IMR-90 (cell line): ENCODE results near the gene UBXN1. TPM values are rescaled to one million over a fixed set of nuclear protein-coding genes. Genes with fewer than 3 reads are reported as not detected.
"Not testable (repeated sequence)": the region's sequence is repeated elsewhere in the genome, so short reads cannot be mapped to it uniquely, and the experiment has no call there.

Experiments
- ATAC-seq: fragments of 200-7000 bp; cut with Tn5 transposase; 2 replicates; pipeline ENCODE4 v1.9.1; 2020; ENCODE audit warnings: low read depth, mild to moderate bottlenecking, moderate library complexity
- BruUV-seq: library from RNA; stranded (reverse); fragments of 400-500 nt; replicated peaks from 2 replicates; lab custom pipeline; 2021; lab: Mats Ljungman, UMichigan
- CTCF ChIA-PET: fragments of 300-600 bp; formaldehyde crosslinking; extraction: SDS; loops from one replicate; lab custom pipeline; 2021; ENCODE audit warnings: antibody characterized with exemption; lab: Yijun Ruan, JAX
- POLR2A ChIA-PET: fragments of 300-600 bp; sonication (Branson Sonifier 250); formaldehyde crosslinking; loops from one replicate; lab custom pipeline; 2022; ENCODE audit warnings: antibody characterized with exemption; ENCODE audit not compliant: unreplicated experiment; lab: Charles Lee
- DNase-seq: peaks from one replicate; pipeline ENCODE4 v3.0.0; 2013
- H2AFZ ChIP-seq: replicated peaks from 2 replicates; pipeline ENCODE3; 2013; ENCODE audit warnings: low read length, mild to moderate bottlenecking; ENCODE audit not compliant: poor library complexity
- H2AK5ac ChIP-seq: 2 replicates; pipeline ENCODE4 v1.6.1; 2013; ENCODE audit warnings: low read depth, low read length, inconsistent platforms
- H2AK9ac ChIP-seq: replicated peaks from 2 replicates; pipeline ENCODE3; 2013; ENCODE audit warnings: mild to moderate bottlenecking, low read depth, low read length, moderate library complexity; ENCODE audit not compliant: poor library complexity
- H2BK120ac ChIP-seq: 2 replicates; pipeline ENCODE4 v1.6.1; 2013; ENCODE audit warnings: low read depth, low read length, inconsistent platforms
- H2BK15ac ChIP-seq: 3 replicates; pipeline ENCODE4 v1.6.1; 2013; ENCODE audit warnings: low read depth, low read length, inconsistent platforms
- H2BK20ac ChIP-seq: 2 replicates; pipeline ENCODE4 v1.6.1; 2013; ENCODE audit warnings: low read depth, mild to moderate bottlenecking, inconsistent platforms, low read length, moderate library complexity
- H2BK5ac ChIP-seq: 2 replicates; pipeline ENCODE4 v1.6.1; 2013; ENCODE audit warnings: mild to moderate bottlenecking, low read depth, low read length, inconsistent platforms; ENCODE audit not compliant: poor library complexity, severe bottlenecking
- H3K14ac ChIP-seq: replicated peaks from 2 replicates; pipeline ENCODE4 v1.6.1; 2013; ENCODE audit warnings: low read depth, low read length, inconsistent platforms
- H3K18ac ChIP-seq: 2 replicates; pipeline ENCODE4 v1.6.1; 2013; ENCODE audit warnings: low read depth, low read length, control low read depth
- H3K23ac ChIP-seq: 2 replicates; pipeline ENCODE4 v1.6.1; 2013; ENCODE audit warnings: low read depth, low read length, inconsistent platforms
- H3K27ac ChIP-seq: 2 replicates; pipeline ENCODE4 v1.5.1; 2013; ENCODE audit warnings: mild to moderate bottlenecking, control low read depth, low read length; ENCODE audit not compliant: insufficient read depth
- H3K27me3 ChIP-seq: 2 replicates; pipeline ENCODE4 v1.6.1; 2013; ENCODE audit warnings: low read length; ENCODE audit not compliant: control insufficient read depth, insufficient read depth
- H3K36me3 ChIP-seq: 2 replicates; pipeline ENCODE4 v1.6.1; 2013; ENCODE audit warnings: low read length, mixed read lengths; ENCODE audit not compliant: control insufficient read depth, insufficient read depth
- H3K4ac ChIP-seq: 2 replicates; pipeline ENCODE4 v1.6.1; 2013; ENCODE audit warnings: low read depth, low read length, inconsistent platforms
- H3K4me1 ChIP-seq: 2 replicates; pipeline ENCODE4 v1.6.1; 2013; ENCODE audit warnings: low read length, mixed read lengths; ENCODE audit not compliant: control insufficient read depth, insufficient read depth
- H3K4me2 ChIP-seq: 2 replicates; pipeline ENCODE4 v1.6.1; 2013; ENCODE audit warnings: low read depth, mild to moderate bottlenecking, control low read depth, low read length, moderate library complexity
- H3K4me3 ChIP-seq: 2 replicates; pipeline ENCODE4 v1.5.1; 2013; ENCODE audit warnings: low read depth, mild to moderate bottlenecking, control low read depth, low read length, moderate library complexity; ENCODE audit not compliant: insufficient read depth
- H3K56ac ChIP-seq: 2 replicates; pipeline ENCODE4 v1.6.1; 2013; ENCODE audit warnings: low read length, inconsistent platforms; ENCODE audit not compliant: insufficient read depth; ENCODE audit errors: extremely low read depth
- H3K79me1 ChIP-seq, 2 experiments: 2 replicates each; pipeline ENCODE4 v1.6.1; 2013; ENCODE audit warnings: low read length in 2 of 2, inconsistent platforms in 1 of 2, low read depth in 1 of 2
- H3K9ac ChIP-seq: 2 replicates; pipeline ENCODE4 v1.6.1; 2013; ENCODE audit warnings: low read depth, low read length, control low read depth
- H3K9me1 ChIP-seq: 2 replicates; pipeline ENCODE4 v1.6.1; 2013; ENCODE audit warnings: low read length, inconsistent platforms; ENCODE audit not compliant: insufficient read depth
- H3K9me3 ChIP-seq: 2 replicates; pipeline ENCODE4 v1.6.1; 2013; ENCODE audit warnings: low read length; ENCODE audit not compliant: control insufficient read depth, insufficient read depth
- H4K20me1 ChIP-seq: 2 replicates; pipeline ENCODE4 v1.6.1; 2013; ENCODE audit warnings: low read length, inconsistent platforms; ENCODE audit not compliant: insufficient read depth
- H4K5ac ChIP-seq: 2 replicates; pipeline ENCODE4 v1.6.1; 2013; ENCODE audit warnings: mild to moderate bottlenecking, low read depth, low read length, control low read depth
- H4K8ac ChIP-seq, 2 experiments: 2 replicates each; pipeline ENCODE4 v1.6.1; 2013; ENCODE audit warnings: low read depth in 2 of 2, low read length in 2 of 2, control low read depth in 1 of 2, inconsistent platforms in 1 of 2
- H4K91ac ChIP-seq: 2 replicates; pipeline ENCODE4 v1.6.1; 2013; ENCODE audit warnings: low read depth, low read length, inconsistent platforms; ENCODE audit not compliant: insufficient read depth
- WGBS, 2 experiments: methylation state at CpG; one replicate each; pipeline versions ENCODE4 v1.1.5 to v1.1.7; 2013; ENCODE audit warnings: missing lambda C conversion rate in 2 of 2; ENCODE audit not compliant: insufficient read length in 1 of 2; ENCODE audit errors: extremely low coverage in 2 of 2; 5-methylcytosine and 5-hydroxymethylcytosine counted together
- dilution Hi-C: fragments of 300-500 bp; cut with HindIII; formaldehyde crosslinking; loops from one replicate; pipeline ENCODE4 v1.14.3; 2018; ENCODE audit warnings: low sequenced_read_pairs; ENCODE audit not compliant: unreplicated experiment
- in situ Hi-C: fragments of 300-500 bp; cut with MboI; formaldehyde crosslinking; loops from 3 replicates; pipeline ENCODE4 v1.14.3; 2019; ENCODE audit warnings: low sequenced_read_pairs, inconsistent platforms, mixed read lengths
- intact Hi-C: fragments of 100-400 bp; cut with micrococcal nuclease; formaldehyde crosslinking; loops from 2 replicates; pipeline ENCODE4 v1.10.0; 2022
- polyA plus RNA-seq, 3 experiments: library from polyadenylated mRNA; depleted of rRNA; stranded (reverse); fragments of >200 nt; gene quantifications; 2 replicates each; pipeline ENCODE4 v1.2.3, GENCODE V29; 2012; ENCODE audit warnings: low replicate concordance in 1 of 3
- total RNA-seq: library from RNA; depleted of rRNA; stranded (reverse); fragments of >200 nt; gene quantifications from 2 replicates; pipeline ENCODE4 v1.2.3, GENCODE V29; 2012

The UBXN1 gene
- total and polyA plus RNA-seq, 2 of the 4 experiments (the other 2 are of a cell fraction): 50.0 to 81.6 TPM

GRCh38 chr11:62675415-62675814, 3.5 kb downstream of the UBXN1 start:
- H3K4me1 ChIP-seq, dilution Hi-C loops, H3K4me3 ChIP-seq, H2AK9ac ChIP-seq, H4K8ac ChIP-seq, H3K9ac ChIP-seq, H4K20me1 ChIP-seq, H3K27me3 ChIP-seq, H3K18ac ChIP-seq, H4K5ac ChIP-seq, H3K9me3 ChIP-seq, H3K14ac ChIP-seq, H2BK5ac ChIP-seq, H3K9me1 ChIP-seq, H4K91ac ChIP-seq, H2BK15ac ChIP-seq, H2AFZ ChIP-seq, H3K23ac ChIP-seq, intact Hi-C loops, H2AK5ac ChIP-seq, H3K4ac ChIP-seq, CTCF ChIA-PET, H3K27ac ChIP-seq, H2BK20ac ChIP-seq, BruUV-seq, ATAC-seq, H3K56ac ChIP-seq, H2BK120ac ChIP-seq, DNase-seq, H3K4me2 ChIP-seq, in situ Hi-C loops: not testable (repeated sequence)
- 94% methylated on average over 6 of the region's 10 CpGs; no CpG with 5 or more reads in 1 of the 2 experiments for WGBS, 2 experiments
- POLR2A ChIA-PET: interaction anchor here (0.6 kb wide), 1 partner anchor 44 kb away, joined by 6 read pairs; no protein-coding TSS in a partner anchor
- Histone ChIP-seq H3K79me1 (peaks cover 18 to 52% of the 10 kb centered on the region in 2 experiments; a peak in 3 of 4 replicates), H3K36me3 (peaks cover 19% of the 10 kb centered on the region)
